DND-41 (cell line): ENCODE measurements around the gene CIT.
A peak's percentile ranks its signal among the peaks of the same experiment; 100 is the strongest.

Experiments
- ATAC-seq: fragments of 200-7000 bp; cut with Tn5 transposase; 3 replicates; pipeline ENCODE4 v1.9.1; 2021; ENCODE audit warnings: low read depth; ENCODE audit not compliant: insufficient read depth
- DNase-seq: peaks from one replicate; pipeline ENCODE4 v3.0.0-alpha.2; 2020
- H2AFZ ChIP-seq: 2 replicates; pipeline ENCODE4 v1.6.0; 2012; ENCODE audit warnings: low read depth, low read length
- H3K27ac ChIP-seq: 2 replicates; pipeline ENCODE4 v1.5.1; 2012; ENCODE audit warnings: low read length, inconsistent platforms
- H3K27me3 ChIP-seq: fragments of 200-600 bp; sonication (generic); 2 replicates; pipeline ENCODE4 v1.6.0; 2012; ENCODE audit warnings: low read length, mild to moderate bottlenecking, inconsistent platforms; ENCODE audit not compliant: insufficient read depth, poor library complexity
- H3K36me3 ChIP-seq: 2 replicates; pipeline ENCODE4 v1.5.1; 2012; ENCODE audit warnings: low read length, inconsistent platforms; ENCODE audit not compliant: insufficient read depth
- H3K4me1 ChIP-seq: 2 replicates; pipeline ENCODE4 v1.5.1; 2012; ENCODE audit warnings: mild to moderate bottlenecking, low read length; ENCODE audit not compliant: insufficient read depth
- H3K4me2 ChIP-seq: 2 replicates; pipeline ENCODE4 v1.6.0; 2012; ENCODE audit warnings: mild to moderate bottlenecking, moderate library complexity, low read length, inconsistent platforms; ENCODE audit not compliant: insufficient read depth
- H3K4me3 ChIP-seq, 2 experiments: fragments of 200-600 bp in 1 of 2; shearing (Covaris generic) in 1 of 2; 2 replicates each; pipeline ENCODE4 v1.5.1; 2012 to 2016; ENCODE audit warnings: inconsistent platforms in 2 of 2, low read length in 2 of 2, mild to moderate bottlenecking in 2 of 2, low read depth in 1 of 2, moderate library complexity in 1 of 2
- H3K79me2 ChIP-seq: 2 replicates; pipeline ENCODE4 v1.6.0; 2012; ENCODE audit warnings: low read length, inconsistent platforms; ENCODE audit not compliant: insufficient read depth
- H3K9ac ChIP-seq: 2 replicates; pipeline ENCODE4 v1.6.0; 2012; ENCODE audit warnings: low read depth, mild to moderate bottlenecking, inconsistent platforms, low read length, moderate library complexity
- H3K9me3 ChIP-seq: 2 replicates; pipeline ENCODE4 v1.5.1; 2012; ENCODE audit warnings: low read length, moderate library complexity, mild to moderate bottlenecking, inconsistent platforms; ENCODE audit not compliant: insufficient read depth, severe bottlenecking
- H4K20me1 ChIP-seq: 2 replicates; pipeline ENCODE4 v1.6.0; 2012; ENCODE audit warnings: low read length; ENCODE audit not compliant: insufficient read depth
- CTCF ChIP-seq: IDR thresholded peaks from 2 replicates; pipeline ENCODE4 v1.5.1; 2012; ENCODE audit warnings: borderline replicate concordance, low read length, moderate library complexity, mild to moderate bottlenecking; ENCODE audit not compliant: poor library complexity, severe bottlenecking; ENCODE audit errors: extremely low read depth
- EZH2 ChIP-seq: IDR thresholded peaks from 3 replicates; pipeline ENCODE4 v1.6.1; 2012; ENCODE audit warnings: borderline replicate concordance, low read depth, mild to moderate bottlenecking, moderate library complexity, low read length, inconsistent platforms; ENCODE audit not compliant: severe bottlenecking

CIT gene

GRCh38 chr12:119644930-119645329, 232.2 kb downstream of the CIT start:
- no peak overlapping the region for H3K27ac ChIP-seq
- H4K20me1 ChIP-seq: no peaks in the 10 kb centered on the region
- H3K4me3 ChIP-seq: no peak overlapping the region
- H3K9ac ChIP-seq: no peak overlapping the region
- H3K4me2 ChIP-seq: no peak overlapping the region
- no peaks in the 10 kb centered on the region for H3K9me3 ChIP-seq
- no peaks in the 10 kb centered on the region for H3K27me3 ChIP-seq
- TF ChIP-seq EZH2: no peak
- TF ChIP-seq CTCF: no peak
- ATAC-seq: no peak
- H3K4me1 ChIP-seq: no peaks in the 10 kb centered on the region
- no peak for DNase-seq
- no peaks in the 10 kb centered on the region for H3K79me2 ChIP-seq
- H3K36me3 ChIP-seq: no peaks in the 10 kb centered on the region
- no peak overlapping the region for H2AFZ ChIP-seq

- Histone ChIP-seq H3K9me3 (no peaks in the 10 kb centered on the region), H3K9ac (no peak overlapping the region), H3K4me2 (no peak overlapping the region), H3K27me3 (no peaks in the 10 kb centered on the region), H2AFZ (no peak overlapping the region), H3K4me3 (no peak overlapping the region), H3K4me1 (no peaks in the 10 kb centered on the region), H4K20me1 (no peaks in the 10 kb centered on the region), H3K79me2 (no peaks in the 10 kb centered on the region), H3K27ac (no peak overlapping the region), H3K36me3 (no peaks in the 10 kb centered on the region)
- DNase-seq (no peak), ATAC-seq (no peak)
- TF ChIP-seq EZH2: no peak
- TF ChIP-seq CTCF: peak; percentile 46
Observed at GRCh38 chr12:119642986-119643385, 234.1 kb downstream of the CIT start.
